Cerebellar nuclear complex (tissue), 1 donor: Measurements from ENCODE around the gene KCNJ18.
"Not testable (repeated sequence)": the region's sequence is repeated elsewhere in the genome, so short reads cannot be mapped to it uniquely, and the experiment has no call there.

ENCODE experiments used
- DNase-seq, 2 experiments: peaks; one replicate each; lab custom pipeline; 2025; lab: John Stamatoyannopoulos, UW

Gene KCNJ18

GRCh38 chr17:21691883-21692703 is at the start of gene KCNJ18:
Gene KCNJ18, plus strand, starts transcription at chr17:21692523. Its CDS starts 10,264 bp downstream, at chr17:21702787.
- DNase-seq = not testable (repeated sequence)

GRCh38 chr17:21648125-21648524 is 44.2 kb upstream of the KCNJ18 start:
- not testable (repeated sequence) for DNase-seq

- not testable (repeated sequence) for DNase-seq
These were observed 42.3 kb upstream of the KCNJ18 start for GRCh38 chr17:21650043-21650442.

DNA sequence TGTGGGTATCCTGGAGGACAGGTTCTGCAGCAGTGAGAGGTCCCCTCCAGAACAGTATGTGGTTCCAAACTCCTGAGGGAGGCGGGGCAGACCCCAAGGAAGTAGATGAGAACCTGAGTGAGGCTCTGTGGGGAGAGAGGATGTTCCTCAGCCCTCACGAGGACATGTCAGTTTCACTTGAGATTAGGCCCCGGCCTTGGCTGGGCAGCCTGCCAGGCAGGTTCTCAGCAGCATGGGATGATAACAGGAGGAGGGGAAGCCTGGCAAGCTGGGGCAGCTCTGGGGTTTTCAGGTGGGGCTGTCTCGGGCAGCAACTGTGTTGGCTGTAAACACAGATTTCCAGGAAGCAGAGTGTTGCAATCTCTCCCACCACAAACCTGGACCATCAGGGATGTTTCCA is 40.3 kb upstream of the KCNJ18 start:
- not testable (repeated sequence) for DNase-seq

DNA sequence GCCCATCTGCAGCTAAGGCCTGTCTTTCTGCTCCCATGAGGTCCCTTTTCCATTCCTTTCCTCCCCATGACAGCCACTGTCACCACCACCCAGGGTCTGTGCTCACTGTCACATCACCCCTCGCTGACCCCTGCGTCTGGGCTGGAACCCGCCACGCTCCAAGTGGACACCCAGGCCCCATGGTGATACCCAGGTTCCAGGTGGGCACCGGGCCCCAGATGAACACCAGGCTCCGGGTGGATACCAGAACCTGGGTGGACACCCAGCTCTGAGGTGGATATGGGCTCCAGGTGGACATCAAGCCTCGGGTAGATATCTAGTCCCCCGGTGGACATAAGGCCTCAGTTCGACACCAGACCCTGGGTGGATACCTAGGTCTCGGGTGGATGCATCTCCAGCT is 39.1 kb upstream of the KCNJ18 start:
- DNase-seq = not testable (repeated sequence)

- not testable (repeated sequence) for DNase-seq
These were observed 35.6 kb upstream of the KCNJ18 start for GRCh38 chr17:21656518-21657309.

GRCh38 chr17:21659635-21660034 is 32.7 kb upstream of the KCNJ18 start:
- DNase-seq = not testable (repeated sequence)

GRCh38 chr17:21661455-21661854 is 30.9 kb upstream of the KCNJ18 start:
- DNase-seq = not testable (repeated sequence)

DNA sequence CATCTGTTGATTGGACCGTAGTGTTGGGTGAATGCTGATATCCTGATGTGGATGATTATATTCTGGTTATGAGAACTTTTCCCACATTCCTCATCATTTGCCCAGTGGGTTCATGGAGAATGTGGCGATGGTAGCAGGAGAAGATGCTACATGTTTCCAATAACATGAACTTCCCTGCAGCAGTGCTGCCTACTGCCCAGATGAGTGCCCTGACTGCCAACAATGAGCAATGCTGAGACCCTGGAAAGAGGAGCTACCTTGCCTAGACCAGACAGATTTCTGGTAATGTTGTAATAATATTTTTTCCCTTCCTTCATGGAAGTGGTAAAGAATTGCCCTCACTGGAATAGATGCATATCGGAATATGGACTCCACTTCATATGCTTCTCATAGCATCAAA is 29.2 kb upstream of the KCNJ18 start:
- not testable (repeated sequence) for DNase-seq

DNA sequence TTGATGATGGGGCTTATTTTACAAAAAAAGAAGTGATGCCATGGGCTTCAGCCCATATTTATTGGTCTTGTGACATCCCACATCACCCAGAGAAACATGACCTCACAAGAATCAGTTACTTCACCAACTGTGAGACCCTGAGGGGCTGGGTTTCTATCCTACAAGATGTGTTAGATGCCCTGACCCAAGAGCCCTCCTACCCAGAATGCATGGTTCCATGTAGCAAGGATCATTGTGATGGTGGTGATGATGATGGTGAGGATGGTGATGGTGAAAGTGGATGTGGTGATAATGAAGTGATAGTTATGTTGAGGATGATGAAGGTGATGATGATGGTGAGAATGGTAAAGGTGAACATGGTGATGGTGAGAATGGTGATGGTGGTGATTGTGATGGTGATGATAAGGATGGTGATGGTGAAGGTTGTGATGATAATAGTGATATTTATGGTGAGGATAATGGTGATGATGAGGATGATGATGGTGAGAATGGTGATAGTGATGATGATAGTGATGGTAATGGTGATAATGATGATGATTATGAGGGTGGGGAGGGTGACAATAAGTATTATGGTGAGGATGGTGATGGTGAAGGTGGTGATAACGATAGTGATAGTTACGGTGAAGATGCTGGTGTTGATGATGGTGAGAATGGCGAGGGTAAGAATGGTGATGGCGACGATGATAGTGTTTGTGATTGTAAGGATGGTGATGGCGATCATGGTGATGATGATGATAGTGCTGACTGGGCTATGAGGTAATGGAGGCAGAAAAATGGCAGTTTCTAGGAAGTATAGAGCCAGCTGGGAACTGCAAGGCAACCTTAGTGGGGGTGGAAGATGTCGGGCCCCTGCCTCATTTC is 28.5 kb upstream of the KCNJ18 start:
- DNase-seq = not testable (repeated sequence)

GRCh38 chr17:21665171-21665570 is 27.2 kb upstream of the KCNJ18 start:
- not testable (repeated sequence) for DNase-seq

- not testable (repeated sequence) for DNase-seq
These were observed 26.3 kb upstream of the KCNJ18 start for GRCh38 chr17:21665935-21666493.

DNA sequence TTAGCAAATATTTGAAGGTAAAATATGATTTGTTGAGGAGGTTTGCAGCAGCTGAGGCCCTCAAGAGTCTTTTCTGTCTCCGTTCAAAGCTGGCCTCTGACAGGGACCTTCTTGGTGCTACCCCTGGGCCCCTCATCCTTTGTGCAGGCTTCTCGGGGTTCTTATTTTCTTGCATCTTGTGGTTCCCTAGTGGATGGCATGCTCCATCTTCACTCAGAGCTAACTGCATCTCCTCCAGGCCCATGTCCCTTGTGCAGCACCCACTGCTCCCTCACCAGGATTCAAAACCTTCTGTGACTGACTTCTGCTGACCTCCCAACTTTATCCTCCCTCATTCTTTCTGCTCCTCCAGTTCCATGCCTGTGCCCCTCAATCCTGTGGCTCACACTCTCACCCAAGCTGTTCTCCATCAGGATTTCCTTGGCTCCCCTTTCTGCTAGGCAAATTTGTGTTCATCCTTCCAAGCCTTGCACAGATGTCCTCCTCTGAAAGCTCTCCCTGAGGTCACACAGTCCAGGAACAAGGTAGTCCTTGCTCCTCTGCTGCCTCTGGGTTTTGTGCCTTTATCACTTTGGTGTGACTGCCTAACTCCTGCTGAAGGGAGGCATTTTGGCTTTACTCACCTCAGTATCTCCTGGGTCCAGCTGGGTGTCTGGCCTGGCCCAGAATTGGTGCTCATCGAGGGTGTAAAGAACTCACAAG is 25.5 kb upstream of the KCNJ18 start:
- not testable (repeated sequence) for DNase-seq

DNA sequence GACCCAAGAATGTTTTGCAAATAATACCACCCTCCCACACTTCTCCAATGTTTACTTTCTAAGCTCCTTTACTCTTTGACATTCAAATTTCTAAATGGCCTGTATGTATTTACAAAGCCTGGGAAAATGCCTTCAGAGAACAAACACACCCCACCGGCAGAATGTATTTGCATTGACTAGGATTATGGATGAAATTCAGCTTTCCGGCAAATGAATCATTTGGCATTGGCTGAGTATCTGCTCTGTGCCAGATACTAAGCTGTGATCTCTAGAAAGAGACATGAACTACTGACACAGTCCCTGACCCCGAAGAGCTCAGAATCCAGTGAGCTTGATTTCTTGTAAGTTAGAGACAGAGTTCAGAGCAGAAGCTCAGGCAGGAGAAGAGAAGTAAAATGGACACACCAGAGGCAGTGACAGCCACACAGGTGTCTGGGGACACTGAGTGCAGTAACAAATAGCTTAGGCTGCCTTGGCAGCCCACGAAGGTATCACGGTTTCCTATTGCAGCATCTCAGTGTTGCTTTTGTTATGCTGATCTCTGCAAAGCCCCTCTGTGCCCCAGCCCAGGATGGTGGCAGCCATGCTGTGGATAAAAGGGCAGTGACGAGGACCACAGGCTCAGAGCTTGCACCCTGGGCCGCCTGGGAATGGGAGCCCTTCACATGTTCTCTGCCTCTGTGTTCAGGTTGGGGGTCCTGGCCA is 24.8 kb upstream of the KCNJ18 start:
- not testable (repeated sequence) for DNase-seq

DNA sequence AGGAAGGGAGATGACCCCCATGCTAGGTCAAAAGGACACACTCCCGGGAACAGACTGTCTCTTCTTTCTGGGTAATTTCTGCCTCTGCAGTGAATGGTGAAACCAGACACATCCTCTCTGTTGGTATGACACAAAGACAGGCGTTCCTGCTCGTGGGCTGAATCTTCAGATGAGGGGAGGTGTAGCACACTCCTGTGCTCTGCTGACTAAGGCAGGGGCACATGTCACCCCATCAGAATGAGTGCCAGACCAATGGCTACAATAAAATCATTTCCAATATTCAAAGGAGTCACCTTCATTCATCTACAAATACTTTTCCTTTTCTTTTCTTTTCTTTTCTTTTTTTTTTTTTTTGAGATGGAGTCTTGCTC is 24.2 kb upstream of the KCNJ18 start:
- DNase-seq = not testable (repeated sequence)

DNA sequence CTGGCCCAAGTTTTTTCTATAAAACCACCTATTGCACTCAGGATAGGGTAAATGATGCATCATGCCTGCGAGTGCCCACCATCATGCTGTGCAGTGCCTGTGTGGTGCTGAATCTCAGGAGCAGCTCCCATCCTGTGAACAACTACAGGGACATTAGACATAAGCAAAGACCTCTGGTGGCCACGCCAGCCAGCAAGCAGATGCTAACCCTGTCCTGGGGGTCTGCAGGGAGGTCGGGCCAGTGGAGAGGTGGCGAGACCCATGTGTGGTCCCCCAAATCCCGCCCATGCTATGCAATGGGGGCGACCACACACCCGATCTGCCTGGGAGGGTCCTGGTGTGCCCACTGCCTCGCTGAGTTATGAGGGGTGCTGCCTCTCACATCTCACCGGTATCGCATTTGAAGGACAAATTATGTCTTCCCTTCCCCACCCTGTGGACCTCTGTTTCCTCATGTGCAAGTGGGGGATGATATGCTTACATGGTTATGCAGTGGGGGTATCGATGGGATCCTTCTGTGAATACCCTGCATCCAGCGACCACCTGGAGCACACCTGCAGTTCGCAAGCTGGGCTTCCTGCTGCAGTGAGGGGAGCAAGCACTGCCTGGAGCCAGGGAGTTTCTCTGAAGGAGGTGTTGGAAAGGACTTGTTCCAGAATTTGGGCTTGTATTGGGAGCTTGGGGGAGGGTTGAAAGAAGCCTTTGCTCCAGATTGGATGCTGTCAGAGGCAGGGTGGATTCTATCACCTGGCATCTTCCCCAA is 23.4 kb upstream of the KCNJ18 start:
- not testable (repeated sequence) for DNase-seq

- DNase-seq = not testable (repeated sequence)
These were observed 22.5 kb upstream of the KCNJ18 start for GRCh38 chr17:21669616-21670360.

GRCh38 chr17:21670361-21671155 is 21.8 kb upstream of the KCNJ18 start:
- not testable (repeated sequence) for DNase-seq
